GM21786 (cell line): Measurements from ENCODE around the gene ERICH6B.

ENCODE experiments used
- ATAC-seq: cut with Tn5 transposase; IDR thresholded peaks from one replicate; pipeline ENCODE4 v1.9.1; 2021; ENCODE audit not compliant: unreplicated experiment

Gene ERICH6B

GRCh38 chr13:45545686-45546409 is 69.7 kb downstream of the ERICH6B start:
- ATAC-seq, result no peak

GRCh38 chr13:45544520-45544919 is 71.0 kb downstream of the ERICH6B start:
- ATAC-seq, result no peak

- ATAC-seq, result no peak
Measured at GRCh38 chr13:45542878-45543277, 72.7 kb downstream of the ERICH6B start.

GRCh38 chr13:45542391-45542790 is 73.1 kb downstream of the ERICH6B start:
- no peak for ATAC-seq

GRCh38 chr13:45541806-45542205 is 73.7 kb downstream of the ERICH6B start:
- ATAC-seq, result no peak

- ATAC-seq, result no peak
Measured at GRCh38 chr13:45540864-45541263, 74.7 kb downstream of the ERICH6B start.

GRCh38 chr13:45540195-45540594 is 75.3 kb downstream of the ERICH6B start:
- no peak for ATAC-seq

- ATAC-seq, result no peak
Measured at GRCh38 chr13:45538382-45538781, 77.2 kb downstream of the ERICH6B start.

- no peak for ATAC-seq
Measured at GRCh38 chr13:45537516-45537915, 78.0 kb downstream of the ERICH6B start.

GRCh38 chr13:45536224-45536623 is 79.3 kb downstream of the ERICH6B start:
- ATAC-seq, result no peak

- ATAC-seq, result no peak
Measured at GRCh38 chr13:45534604-45535003, 80.9 kb downstream of the ERICH6B start.

GRCh38 chr13:45529758-45530157 is 85.8 kb downstream of the ERICH6B start:
- ATAC-seq, result no peak

GRCh38 chr13:45527699-45528462 is 87.7 kb downstream of the ERICH6B start:
- no peak for ATAC-seq

GRCh38 chr13:45522571-45522970 is 93.0 kb downstream of the ERICH6B start:
- ATAC-seq, result no peak

GRCh38 chr13:45521297-45521696 is 94.2 kb downstream of the ERICH6B start:
- no peak for ATAC-seq

- ATAC-seq, result no peak
Measured at GRCh38 chr13:45519493-45519892, 96.0 kb downstream of the ERICH6B start.

GRCh38 chr13:45518525-45519245 is 96.9 kb downstream of the ERICH6B start:
- ATAC-seq, result no peak

GRCh38 chr13:45516757-45517156 is 98.8 kb downstream of the ERICH6B start:
- ATAC-seq, result no peak

GRCh38 chr13:45512098-45512496 is 103.4 kb downstream of the ERICH6B start:
- no peak for ATAC-seq

GRCh38 chr13:45511310-45512097 is 104.0 kb downstream of the ERICH6B start:
- no peak for ATAC-seq

- no peak for ATAC-seq
Measured at GRCh38 chr13:45510672-45511071, 104.9 kb downstream of the ERICH6B start.
